Islet of Langerhans (tissue), 1 donor: ENCODE measurements around the gene RUNX1.
"Not testable (repeated sequence)": the region's sequence is repeated elsewhere in the genome, so short reads cannot be mapped to it uniquely, and the experiment has no call there.

Experiments
- FAIRE-seq: peaks from one replicate; lab custom pipeline; 2011; peaks lifted over from hg19 to GRCh38; lab: Jason Lieb, UNC

Gene RUNX1

DNA sequence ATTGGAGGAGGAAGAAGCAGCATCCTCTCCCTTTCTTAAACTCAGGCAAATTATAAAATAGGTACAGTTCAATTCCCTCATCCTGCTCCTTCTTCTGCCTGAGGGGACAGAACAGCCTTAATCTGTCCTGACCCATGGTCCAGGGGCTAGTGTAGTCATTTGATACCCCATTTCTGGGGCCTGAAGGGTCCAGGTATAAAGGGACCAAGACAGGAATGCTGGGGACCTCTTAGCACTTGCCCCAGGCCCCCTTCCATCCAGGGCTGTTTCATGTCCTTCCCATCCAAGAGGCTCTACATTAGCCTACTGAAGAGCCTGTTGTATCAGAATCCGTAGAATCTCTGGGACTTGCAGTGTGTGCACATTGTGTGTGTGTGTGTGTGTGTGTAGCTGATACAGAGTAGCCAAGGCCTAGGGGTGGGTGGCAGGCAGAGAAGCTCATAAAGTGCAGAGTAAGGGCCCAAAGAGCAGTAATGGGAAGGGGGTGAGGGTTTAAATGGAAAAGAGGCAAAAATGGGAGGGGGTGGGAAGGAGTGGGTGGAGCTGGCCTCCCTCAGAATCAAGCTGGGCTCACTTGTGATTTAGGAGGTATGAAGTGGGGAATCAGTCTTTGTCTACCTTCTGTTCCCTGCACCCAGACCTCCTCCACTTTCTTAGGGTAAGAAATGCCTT, 32.4 kb downstream of the RUNX1 start:
- FAIRE-seq = no peak

DNA sequence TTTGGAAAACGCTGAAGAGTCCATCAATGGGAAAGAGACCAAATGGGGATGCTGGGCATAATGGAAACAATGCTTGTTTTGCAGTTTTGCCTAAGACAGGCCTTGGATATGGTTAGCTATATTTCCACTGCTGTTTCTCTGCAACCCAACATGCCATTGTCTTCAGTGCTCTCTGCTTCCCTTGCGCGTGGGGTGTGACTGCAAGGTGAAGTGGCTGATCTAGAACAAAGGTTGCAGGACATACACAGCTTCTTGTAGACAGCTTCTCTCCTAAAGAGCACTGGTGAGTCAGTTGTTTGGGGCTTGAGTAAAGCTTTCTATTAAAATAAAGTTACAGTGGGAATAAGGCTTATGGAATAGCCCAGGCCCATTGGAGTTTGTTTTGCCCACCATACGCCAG, 33.0 kb downstream of the RUNX1 start:
- FAIRE-seq = no peak

DNA sequence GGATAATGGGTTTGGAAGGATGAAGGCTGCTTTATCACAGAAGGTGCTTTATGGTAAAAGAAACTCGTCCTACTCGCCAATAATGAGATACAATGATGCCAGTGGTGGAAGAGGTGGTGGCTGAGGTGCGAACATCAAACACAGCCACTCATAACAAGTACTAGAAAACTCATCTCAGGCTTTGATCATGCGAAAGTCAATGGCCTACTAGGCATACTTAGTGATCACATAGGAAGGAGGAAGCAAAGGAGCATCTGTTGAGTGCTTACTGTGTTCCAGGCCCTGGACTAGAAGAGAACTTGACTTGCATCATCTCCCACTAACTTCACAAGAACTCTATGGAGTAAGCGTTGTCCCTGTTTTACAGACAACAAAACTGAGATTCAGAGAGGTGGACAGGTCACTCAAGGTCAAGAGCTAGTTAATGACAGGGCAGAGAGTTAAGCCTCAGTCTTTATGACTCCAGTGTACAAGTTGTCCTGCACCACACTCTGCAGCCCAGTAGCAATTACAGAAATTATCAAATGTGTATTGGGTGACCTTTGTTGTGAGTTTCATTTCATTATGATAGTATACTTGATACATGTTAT, 33.6 kb downstream of the RUNX1 start:
- FAIRE-seq = no peak

DNA sequence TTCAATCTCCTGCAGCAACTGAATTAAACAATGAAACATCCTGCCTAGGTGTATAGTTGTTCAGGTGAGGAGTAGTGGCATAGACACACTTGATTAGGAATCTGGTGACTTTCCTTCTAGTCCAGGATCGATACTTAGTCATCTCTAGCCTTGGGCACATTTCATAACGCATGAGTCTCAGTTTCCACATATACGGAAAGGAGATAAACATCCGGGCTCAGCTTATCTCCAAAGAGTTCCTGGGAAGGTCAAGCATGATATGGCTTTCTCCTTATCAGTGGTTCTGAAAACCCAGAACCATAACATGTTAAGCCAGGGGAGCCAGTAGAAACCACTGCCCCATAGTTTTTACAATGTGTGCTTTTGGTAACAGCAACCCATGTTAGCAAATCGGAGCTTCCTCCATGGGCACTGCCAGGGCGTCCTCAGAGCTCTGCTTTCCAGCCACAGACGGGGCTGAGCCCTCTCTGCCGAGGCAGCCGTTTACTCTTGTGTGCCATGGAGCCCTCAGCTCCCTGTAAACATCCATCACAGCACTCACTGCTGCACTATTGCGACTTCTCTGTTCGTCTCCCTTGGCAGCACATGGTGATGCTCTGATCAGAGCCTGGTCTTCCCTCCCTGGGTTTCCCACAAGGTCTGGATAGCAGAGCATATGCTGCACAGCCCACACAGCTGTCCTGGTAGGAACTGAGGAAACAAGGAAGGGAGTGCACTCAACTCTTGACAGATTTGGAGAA, 34.6 kb downstream of the RUNX1 start:
- no peak for FAIRE-seq

DNA sequence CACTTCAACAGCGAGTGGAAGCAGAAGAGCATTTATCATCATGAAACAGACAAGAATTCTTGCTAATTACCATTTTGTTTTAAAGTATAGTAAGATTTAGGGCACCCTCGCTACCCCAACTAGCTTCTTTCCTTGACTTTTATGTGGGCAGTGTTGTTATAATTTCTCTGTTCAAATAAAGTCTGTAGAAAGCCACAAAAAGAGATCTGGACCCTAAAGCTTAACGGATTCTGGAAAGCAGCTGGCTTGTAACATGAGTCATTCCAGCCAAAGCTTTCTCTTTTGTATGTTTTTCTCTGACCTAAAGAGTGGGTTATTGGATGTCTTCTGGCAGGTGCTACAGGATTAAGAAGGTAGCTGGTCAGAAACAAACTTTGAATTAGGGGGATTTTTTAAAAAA, 37.4 kb downstream of the RUNX1 start:
- FAIRE-seq = no peak

DNA sequence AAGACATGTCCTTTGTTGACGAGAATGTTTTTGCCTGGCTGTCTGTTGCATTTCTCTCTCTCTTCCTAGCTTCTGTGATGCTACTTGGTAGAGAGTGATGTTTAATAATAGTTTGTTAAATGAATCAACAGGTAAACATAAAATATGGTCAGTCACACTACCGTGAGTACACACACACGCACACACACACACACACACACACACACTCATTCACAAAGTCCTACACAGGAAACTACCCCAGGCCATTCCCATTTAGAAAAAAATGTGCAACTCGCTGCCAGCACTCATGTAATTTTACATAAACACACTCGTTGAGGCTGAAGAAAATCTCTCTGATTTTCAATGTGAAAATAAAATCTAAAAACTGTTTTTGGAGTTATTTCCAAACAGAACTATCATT, 38.7 kb downstream of the RUNX1 start:
- no peak for FAIRE-seq

DNA sequence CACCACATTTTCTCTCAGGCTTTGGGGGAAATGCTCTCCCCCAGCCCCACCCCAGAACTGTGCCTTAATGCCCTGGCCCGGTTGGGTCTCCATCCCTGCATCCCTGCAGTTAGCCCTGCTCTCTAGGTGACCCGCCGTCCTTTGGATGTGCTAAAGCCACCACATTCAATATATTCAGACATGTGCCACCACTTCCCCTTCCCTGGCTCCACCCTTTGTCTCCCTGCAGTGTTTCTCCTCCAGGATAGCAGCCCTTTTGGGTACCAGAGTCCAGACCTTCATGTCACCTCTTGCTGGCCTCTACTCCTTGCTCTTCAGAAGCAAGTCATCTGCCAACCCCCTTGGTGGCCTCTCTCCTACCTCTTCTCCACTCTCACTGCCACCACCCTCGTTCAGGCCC, 41.8 kb downstream of the RUNX1 start:
- FAIRE-seq = no peak

DNA sequence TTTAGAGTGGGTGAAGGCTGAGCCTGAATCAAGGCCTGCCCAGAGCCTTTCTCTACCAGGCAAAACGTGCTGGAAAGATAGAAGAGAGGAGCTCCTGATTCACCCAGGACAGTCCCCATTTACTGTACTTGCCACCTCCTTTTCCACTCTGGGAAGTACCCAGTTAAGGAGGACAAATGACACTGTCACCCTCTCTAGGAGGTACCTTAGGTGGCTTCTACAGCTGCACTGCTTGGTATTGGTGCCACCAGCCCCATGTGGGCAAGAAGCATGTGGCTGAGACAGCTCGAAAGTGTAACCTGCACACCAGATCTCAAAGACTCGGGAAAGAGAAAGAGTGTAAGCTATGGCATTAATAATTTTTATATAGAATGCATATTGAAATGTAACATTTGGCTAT, 42.3 kb downstream of the RUNX1 start:
- no peak for FAIRE-seq

DNA sequence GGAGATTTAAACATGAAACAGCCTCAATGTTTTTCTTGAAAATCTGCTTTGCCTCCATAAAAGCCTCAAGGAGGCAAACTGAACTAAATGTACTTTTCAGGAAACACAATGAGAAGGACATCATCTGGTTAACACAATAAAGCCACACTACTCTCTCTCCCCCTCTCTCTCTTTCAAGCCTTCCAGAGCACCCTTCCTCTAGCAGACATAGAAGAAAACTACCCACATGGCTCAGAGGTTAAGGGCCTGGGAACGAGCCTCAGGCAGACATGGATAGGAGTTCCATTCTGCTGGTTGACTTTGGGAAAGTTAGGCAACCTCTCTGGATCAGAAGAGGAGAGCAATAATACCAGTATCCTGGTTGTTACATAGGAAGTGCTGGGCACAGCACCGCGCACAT, 42.9 kb downstream of the RUNX1 start:
- no peak for FAIRE-seq

DNA sequence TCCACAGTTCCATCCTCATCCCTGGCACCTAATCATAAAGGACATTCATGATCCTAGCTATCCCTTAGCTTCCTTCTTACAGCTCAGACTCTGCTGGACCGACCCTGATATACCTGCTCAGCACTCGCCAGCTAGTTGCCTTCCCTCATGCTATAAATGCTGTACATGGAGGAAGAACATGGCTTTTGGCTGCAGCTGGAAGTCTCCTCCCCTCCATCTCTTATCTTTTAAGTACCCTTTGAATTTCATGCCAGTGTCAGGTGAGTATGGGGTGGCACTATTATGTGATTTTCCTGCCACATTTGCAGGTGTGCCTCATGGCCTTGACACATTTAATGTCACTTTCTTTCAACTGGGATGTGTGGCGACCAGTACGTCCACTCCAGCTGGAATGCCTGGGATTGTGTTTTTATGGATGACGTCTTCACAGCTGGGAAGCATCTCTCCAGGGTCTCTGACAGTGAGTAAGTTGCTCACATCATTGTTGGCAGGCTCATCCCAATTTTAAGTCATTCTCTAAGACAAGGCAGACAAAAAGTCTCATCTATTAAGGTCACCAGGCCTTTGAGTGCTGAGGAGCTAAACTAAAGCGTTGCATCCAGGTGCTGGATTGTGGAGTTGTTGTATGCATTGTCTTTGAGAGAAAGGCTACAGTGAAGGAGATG, 43.4 kb downstream of the RUNX1 start:
- FAIRE-seq = no peak

DNA sequence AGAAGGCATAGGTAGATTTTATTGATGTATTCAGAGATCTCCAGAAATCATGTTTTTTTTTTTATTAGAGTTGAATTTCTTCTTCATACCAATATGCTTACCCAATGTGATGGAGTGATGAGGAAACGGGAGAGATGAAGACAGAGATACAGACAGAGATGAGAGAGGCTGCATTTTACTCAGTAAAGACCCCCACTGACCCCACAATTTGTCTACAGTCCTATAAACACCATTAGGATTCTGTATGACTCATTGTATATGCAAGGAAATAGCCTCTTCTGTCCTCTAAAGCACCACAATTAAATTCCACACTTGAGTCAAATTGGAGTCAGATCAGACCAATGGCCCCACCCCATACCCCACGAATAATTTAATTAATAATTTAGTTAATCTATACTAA, 44.0 kb downstream of the RUNX1 start:
- no peak for FAIRE-seq

DNA sequence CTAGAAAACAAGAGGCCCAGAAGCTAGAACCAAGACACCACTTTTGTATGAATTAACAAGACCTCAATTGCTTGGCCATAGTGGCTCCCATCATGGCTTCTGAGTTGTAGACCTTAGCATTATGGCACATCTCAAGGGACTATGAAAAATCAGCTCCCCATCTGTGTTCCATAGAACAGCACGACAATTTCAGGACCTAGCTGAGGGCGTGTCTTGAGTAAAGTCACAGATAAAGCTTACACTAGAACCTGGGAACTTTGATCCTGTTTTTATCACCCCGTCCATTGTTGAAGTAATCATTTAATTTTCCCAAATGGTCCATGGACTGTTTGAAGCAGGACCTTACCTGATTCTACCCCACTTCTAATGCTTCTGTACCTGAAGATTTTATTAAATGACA, 44.8 kb downstream of the RUNX1 start:
- no peak for FAIRE-seq

DNA sequence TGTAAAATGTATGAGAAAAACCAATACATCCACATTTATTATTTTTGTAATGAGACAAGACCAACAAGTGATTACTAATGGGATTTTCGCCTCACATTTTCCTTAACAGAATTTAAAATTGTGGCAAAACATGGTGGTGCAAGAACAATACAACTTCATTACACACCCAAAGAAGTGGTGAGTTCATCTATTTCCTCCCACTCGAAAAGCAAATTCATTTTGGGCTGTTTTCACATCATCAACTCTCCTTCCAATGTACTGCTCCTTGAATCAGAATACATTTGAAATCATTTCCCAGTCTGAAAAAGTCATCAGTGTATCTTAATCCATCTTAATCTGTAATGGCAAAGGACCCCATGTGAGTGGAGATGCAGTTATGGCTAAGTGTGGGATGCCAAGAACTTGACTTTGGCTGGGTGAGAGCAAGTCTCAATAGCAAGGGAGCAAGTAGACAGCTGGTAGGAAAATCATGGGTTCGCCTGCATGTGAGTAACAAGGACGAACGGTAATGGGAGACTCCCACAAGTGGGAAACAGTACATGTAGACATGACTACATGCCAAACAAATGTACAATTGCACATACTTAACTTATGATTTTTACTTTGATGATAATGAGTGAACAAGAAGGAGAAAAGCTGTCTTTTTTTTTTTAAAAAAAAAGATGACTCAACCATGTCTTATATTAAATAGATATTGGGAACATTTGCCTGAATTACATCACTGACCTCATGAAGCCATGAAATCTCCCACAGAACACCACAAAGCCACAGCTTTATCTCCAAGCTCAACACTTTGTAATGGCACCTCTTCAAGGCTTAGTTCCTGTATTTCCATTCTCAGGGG, 46.0 kb downstream of the RUNX1 start:
- FAIRE-seq = no peak

DNA sequence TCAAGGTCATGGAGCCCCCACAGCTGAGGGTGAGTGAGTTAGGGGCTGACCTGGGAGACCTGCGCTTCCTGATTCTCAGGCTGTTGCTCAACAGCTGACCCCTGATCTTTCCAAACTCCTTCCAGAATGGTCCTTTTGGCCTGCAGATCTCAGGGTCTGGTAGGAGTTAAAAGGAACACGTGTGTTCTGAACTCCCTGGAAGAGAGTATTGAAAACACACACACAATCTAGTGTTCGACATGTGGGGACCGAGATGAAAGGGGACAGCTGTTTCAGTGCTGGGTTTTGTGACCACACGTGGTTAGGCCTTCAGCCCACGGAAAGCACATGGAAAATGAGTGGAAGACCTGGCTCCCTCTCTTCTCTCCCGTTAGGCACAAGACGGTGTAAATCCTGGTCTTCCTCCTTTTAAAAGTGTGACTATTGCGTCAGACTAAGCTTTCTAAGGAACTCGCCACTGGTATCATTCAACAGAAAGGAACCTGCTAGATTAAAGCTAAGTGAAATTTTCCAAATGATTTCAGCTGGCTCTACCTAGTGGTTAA, 49.6 kb downstream of the RUNX1 start:
- FAIRE-seq = no peak

DNA sequence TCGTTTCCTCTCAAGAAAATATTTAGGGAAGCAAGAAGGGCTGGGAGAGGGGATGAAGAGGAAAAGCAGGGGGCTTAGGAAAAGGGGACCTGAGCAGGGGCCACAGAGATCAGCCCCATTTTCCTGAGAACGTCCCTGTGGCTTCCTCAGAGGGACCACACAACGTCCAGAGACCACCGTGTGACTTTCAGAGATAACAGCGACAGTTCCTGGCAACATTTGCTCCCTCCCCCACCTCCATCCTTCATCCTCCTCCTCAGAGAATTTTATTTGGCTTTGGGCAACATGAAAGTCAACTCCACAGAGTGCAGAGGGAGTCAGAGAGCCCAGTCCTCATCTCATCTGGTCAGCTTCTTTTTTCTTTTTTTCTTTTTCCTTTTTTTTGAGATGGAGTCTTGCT, 50.9 kb downstream of the RUNX1 start:
- no peak for FAIRE-seq

DNA sequence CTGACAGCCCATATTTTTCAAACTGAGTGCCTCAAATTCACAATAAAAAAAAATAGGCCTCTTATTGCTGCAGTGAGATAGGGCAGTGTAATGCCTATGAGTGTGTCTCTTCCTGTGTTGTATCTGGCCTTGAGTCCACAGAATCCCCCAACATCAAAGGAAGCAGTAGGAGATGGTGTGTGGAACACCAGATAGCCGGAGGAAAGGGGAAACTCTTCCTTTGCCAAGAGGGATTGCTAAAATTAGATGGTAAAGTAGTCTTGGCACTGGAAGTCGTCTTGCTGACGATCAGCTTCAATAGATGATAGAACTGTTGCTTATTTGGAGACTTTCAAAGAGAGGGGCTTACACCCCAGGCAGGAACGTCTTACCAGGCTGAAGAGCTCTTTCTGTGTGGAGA, 51.8 kb downstream of the RUNX1 start:
- FAIRE-seq = no peak

DNA sequence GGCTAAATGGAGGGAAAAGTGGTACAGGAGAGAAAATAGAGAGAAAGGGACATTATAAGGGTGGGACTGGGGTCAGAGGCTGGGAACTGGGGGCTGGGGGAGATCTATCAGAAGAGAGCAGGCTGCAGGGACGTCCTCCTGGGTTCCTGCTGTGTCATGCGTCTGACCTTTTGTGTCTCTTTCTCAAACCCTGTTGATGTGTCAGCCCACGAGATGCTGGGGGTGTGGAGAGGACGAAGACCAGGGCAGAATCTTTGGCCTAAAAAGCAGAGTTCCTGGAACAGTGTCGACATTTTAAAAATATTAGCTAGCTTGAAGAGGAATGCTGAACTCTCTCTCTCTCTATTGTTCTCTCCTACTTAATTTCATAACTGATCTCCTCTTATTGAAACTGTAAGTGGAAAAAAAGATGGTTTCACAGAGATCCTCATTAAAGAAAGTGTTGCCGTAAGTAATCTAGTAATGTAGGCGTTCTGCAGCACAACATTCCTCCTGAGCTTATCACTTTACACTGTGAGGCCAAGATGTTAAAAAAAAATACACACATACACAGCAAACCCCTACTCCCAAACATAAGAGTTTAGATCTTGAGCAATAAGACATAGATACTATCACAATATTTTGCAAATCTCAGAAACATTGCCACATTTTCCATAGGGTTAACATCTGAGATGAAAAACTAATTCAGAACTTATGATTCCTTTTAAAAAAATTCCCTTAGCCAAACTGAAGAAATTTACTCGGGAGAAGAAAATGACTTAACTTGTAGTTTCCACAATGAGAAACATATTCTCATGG, 52.6 kb downstream of the RUNX1 start:
- no peak for FAIRE-seq

DNA sequence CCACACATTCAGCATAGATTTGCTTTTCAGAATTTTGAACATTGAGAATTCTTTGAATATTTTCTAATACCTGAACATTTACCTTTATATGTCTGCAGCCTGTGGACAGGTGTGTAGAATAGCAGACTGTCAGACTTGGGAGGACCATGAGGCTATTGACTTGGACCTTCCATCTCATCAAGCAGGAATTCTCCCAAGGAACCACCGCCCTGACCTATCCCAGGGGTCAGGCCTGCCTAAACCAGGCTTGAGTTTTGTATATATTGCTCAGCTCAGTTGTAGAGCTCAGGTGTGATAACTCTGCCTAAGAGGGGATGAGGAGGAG, 53.2 kb downstream of the RUNX1 start:
- FAIRE-seq = no peak

DNA sequence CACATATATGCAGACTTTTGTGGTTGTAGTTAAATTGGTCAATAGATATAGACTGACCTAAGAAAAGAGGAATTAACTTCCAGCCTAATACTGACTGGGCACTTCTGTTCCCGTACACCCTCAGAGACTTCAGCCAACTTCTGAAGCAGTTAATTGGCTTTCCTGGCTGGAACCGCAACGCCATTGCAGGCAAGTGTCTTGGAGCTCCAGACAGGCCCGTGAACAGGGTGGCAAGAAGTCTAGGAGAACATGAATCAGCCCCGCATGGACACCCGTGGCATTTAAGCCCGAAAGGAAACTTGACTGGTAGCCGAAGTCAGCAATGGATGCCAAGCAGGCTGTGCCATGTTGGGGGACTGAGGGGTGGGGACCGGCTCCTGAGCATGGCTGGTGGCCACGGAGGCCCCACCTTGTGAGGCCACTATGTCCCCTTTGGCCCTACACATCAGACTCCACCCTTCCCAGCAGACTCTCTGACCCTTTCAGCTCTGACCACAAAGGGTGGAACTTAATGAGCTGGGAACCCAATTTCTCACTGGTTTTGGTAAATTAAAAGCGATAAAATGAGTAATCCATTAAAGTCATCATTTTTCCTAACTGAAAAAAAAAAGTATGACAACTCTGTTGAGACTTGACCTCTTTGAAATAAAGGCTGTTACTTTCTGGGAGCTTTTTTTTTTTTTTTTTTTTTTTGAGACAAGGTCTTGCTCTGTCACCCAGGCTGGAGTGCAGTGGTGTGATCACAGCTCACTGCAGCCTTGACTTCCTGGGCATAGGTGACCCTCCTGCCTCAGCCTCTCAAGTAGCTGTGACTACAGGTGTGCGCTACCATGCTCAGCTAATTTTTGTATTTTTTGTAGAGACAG, 54.1 kb downstream of the RUNX1 start:
- no peak for FAIRE-seq

DNA sequence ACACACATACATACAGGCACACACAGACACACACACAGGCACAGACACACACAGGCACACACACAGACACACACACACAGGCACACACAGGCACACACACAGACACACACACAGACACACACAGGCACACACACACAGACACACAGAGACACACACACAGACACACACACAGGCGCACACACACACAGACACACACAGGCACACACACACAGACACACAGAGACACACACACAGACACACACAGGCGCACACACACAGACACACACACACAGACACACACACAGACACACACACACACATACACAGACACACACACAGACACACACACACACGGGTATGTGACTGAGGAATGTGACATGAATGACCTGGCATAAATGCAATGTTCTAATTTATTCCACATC, 55.6 kb downstream of the RUNX1 start:
- FAIRE-seq = not testable (repeated sequence)
